Middle frontal gyrus (tissue), 1 donor: ENCODE measurements around the gene ZNF764.
"Not testable (repeated sequence)": the region's sequence is repeated elsewhere in the genome, so short reads cannot be mapped to it uniquely, and the experiment has no call there.

Experiments
- DNase-seq: peaks from one replicate; pipeline ENCODE4 v3.0.0-alpha.2; 2015; ENCODE audit warnings: low spot score; ENCODE audit errors: extremely low spot score

The ZNF764 gene

GRCh38 chr16:30548416-30549253 lies 9.5 kb downstream of the ZNF764 start:
- no peak for DNase-seq

DNA sequence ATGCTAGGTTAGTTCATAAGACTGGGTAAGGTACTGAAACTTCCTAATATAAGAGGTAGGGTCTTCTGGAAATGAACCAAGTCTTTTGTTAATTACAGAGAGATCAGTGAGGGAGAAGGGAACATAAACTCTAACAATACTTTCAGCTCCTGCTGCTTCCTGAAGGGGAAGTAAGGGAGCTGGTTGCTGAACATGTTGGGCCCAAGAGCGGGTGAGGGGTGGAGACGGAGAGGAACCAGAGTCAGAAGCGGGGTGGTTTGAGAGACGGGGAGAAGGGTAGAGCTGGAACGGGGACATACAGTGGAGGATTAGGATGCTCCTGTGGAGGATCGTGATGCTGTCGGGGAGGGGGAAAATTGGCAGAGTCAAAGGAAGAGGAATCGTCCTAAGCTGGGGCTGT lies 12.1 kb downstream of the ZNF764 start:
- DNase-seq = no peak

DNA sequence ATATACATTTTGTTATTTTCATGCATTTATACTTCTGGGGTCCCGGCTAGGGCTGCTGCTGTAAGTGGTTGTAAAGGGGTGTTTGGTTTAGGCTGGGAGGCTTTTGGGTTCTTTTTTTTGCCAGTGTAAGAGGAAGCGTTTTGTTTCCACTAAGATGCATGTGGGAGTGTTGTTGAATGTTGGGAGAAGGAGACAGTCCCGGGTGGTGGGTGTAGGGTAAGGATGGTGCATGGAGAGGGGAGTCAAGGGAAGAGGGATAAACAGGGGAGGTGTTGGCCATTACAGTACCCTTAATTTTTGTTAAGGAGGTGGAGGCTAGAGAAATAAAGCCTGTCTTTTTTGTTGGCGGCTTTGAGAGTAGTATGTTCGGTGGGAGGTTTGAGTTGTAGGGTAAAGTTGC lies 15.1 kb downstream of the ZNF764 start:
- DNase-seq = no peak

DNA sequence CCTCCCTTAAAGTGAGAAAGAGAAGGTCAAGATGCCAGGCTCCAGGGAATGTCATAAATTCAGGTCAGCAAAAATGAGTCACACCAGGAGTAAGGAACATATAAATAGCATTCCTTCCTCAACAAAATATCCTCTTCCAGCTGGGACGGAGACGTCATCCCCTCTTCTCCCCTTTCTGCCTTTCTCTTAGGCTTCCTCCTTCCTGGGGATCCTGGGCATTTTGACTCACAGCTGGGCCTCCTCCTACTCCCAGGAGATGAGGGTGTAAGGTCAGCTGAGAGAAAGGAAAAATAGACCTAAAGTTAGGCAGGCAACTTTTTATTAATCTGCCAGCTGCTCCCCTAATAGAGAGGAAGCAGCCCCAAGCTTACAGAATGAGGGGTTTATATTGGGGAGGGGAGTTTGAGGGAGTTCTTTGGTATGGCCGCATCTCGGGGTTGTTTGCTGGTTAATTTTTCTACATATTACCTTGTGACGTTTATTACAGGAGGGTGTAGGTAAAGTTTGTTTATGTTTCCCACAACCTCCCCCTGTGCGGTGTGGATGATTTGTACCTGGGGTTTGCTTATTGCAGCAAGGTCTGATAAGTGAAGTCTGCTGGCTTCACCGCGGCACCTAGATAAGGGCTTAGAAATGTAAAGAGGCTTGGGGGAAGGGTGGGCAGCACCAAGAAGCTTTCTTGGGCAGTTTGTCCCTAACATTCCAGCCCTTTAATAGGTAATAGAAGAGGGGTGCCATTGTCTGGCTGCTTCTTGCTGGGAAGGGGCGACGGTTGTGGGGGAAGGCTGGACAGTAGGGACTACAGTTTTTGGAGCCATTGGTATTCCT lies 16.5 kb downstream of the ZNF764 start:
- no peak for DNase-seq

DNA sequence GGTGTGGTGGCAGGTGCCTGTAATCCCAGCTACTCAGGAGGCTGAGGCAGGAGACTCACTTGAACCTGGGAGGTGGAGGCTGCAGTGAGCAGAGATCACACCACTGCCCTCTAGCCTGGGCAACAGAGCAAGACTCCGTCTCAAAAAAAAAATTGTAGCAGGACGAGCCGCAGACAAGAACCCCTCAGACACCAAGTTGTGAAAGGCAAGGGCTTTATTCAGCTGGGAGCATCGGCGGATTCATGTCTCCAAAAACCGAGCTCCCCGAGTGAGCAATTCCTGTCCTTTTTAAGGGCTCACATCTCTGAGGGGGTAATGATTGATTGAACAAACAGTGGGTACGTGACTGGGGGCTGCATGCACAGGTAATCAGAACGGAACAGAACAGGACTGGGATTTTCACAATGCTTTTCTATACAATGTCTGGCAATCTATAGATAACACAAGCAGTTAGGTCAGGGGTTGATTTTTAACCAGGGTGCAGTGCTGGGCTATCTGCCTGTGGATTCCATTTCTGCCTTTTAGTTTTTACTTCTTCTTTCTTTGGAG lies 17.2 kb downstream of the ZNF764 start:
- DNase-seq = not testable (repeated sequence)

DNA sequence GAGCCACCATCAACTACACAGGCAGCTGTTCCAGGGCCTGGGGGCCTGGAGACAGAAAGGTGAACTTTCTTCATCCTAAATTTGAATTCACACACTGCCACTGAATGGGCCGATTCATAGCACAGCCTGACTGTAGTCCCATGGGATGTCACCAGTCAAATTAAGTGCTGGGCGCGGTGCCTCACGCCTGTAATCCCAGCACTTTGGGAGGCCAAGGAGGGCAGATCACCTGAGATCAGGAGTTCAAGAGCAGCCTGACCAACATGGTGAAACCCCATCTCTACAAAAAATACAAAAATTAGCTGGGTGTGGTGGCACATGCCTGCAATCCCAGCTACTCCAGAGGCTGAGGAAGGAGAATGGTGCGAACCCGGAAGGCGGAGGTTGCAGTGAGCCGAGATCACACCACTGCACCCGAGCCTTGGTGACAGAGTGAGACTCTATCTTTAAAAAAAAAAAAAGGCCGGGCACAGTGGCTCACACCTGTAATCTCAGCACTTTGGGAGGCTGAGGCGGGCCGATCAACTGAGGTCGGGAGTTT lies 18.1 kb downstream of the ZNF764 start:
- not testable (repeated sequence) for DNase-seq

- no peak for DNase-seq
Observed at GRCh38 chr16:30539000-30539964, 18.9 kb downstream of the ZNF764 start.

GRCh38 chr16:30536391-30537024 lies 21.7 kb downstream of the ZNF764 start:
- not testable (repeated sequence) for DNase-seq

GRCh38 chr16:30535777-30536190 lies 22.4 kb downstream of the ZNF764 start:
- no peak for DNase-seq

GRCh38 chr16:30535106-30535776 lies 22.9 kb downstream of the ZNF764 start:
- DNase-seq = no peak

- DNase-seq = peak; percentile 91
Observed at GRCh38 chr16:30534368-30535105, 23.6 kb downstream of the ZNF764 start, which contains the start of gene ZNF747. Gene ZNF747, minus strand, starts transcription at chr16:30534858. Its CDS starts 179 bp downstream, at chr16:30534679.

- DNase-seq = no peak
Observed at GRCh38 chr16:30533748-30534367, 24.3 kb downstream of the ZNF764 start.

DNA sequence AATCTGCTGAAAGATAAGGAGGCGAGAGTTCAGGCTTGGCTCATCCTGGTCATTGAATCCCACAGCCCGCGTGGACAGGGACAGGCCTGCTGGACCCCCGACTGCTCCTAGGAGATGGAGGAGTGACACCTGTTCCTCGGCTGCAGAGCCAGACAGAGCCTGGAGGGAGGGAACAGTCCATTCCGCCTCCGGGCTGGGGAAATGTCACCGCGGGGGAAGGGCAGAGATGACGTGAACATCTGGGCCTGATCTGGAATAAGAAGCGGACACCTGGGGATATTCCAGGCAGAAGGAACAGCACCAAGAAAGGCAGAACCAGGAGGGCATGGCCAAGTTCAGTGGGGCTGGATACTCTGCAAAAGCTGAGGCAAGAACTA lies 25.0 kb downstream of the ZNF764 start:
- DNase-seq = no peak

DNA sequence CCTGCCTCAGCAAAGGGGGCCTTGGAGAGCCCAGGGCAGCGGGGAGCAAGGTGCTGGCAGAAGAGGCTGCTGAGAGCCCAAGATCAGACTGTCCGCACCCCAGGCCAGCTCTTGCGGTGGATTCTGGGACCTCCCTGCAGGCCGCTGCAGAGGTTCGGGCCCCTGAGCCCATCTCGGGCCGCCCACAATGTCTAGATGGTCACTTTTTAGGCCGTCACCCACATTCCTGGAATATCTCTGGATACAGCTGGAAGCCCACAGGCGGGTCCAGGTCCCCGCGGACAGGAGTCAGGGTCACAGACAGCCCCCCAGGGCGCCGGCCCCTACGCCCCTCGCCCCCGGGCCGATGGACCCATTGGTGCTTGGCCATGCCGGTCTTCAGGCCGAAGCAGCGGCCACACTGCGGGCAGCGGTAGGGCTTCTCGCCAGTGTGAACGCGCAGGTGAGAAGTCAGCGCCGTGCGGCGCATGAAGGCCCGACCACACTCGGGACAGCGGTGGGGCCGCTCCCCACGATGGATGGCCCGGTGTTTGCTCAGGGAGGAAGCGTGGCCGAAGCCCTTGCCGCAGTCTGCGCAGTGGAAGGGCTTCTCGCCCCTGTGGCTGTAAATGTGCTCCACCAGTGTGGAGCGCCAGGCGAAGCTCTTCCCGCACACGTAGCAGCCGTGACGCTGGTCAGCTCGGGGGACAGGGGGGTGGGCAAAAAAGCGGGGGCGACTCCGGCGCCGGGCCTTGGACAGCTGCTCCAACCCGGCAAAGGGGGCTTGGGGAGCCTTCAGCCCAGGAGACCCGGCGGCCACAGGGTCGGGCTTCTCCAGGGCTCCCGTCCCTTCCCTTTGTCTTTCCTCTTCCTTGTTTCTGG lies 25.7 kb downstream of the ZNF764 start:
- no peak for DNase-seq

DNA sequence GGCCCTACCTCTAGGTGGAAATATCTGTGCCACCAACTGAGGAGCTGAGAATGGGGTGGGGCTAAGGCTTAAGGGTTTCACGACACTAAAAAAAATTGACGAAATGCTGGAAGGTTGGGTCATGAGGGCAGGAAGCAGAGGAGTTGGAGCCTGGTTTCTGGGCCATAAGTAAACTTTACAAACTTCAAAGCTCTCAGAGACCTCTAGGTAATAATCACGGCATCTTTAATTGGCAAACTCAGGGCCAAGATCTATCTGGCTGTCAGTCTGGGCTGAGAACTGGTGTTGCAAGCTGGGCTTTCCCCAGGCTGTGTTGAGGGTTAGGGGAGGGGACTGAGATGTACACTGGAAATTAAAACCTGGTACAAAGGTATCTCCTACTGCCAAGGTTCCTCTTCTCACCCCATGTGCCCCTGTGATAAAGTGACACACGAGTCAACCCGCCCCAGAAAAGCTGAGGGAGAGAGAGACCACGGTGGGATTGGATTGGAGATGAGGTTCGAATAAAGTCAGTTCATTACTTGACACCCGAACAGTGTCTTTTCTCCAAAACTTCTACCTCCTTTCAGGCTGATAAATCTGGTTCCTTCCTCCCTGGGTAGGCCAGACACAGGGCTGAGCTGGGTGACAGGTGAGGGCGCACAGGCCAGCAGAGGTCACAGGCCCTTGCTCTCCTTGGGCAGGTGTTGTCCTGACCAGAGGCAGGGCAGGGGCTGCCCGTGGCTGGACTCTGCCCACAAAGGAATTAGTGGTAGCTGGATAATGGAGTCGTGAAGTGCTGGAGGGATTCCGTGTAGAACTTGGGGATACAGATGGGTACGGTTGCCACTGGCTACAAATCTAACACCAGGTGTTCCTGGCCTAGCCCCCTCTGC lies 27.8 kb downstream of the ZNF764 start:
- no peak for DNase-seq

DNA sequence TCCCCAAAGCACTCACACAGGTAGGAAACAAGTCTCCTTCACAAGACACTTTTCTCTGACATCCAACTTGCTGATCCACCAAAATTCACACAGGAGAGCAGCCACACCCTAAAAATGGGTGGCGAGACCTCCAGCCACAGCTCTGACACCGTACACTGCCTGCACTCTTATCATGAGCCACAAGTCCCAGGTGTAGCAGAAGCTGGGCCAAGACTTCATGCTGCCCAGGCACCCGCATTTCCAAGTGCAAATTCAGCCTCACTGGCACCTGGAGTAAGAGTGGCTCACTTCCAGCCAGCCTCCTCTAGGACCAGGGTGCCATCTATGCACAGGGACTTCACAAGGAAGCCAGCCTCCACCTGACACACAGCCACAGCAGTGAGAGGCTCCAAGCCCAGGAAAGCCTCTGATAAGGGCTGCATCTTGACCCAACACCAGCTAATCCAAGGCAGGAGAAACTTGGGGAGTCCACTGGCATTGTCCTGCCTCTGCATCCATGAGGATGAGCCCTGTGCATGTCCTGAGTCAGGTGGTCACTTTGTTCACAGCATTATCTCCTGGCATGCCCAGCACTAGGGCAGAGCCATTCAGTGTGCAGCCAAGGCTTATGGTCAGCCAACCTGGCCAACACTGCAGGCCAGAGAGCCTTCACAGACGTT lies 29.2 kb downstream of the ZNF764 start:
- DNase-seq = no peak
